ENCODE measurements around the gene BRPF1. TPM values are rescaled to one million over a fixed set of nuclear protein-coding genes. Genes with fewer than 3 reads are reported as not detected.

BRPF1 gene
- total RNA-seq, 1 experiment from 2014 or later, result 24.0 TPM

GRCh38 chr3:9742560-9742959, 11.0 kb downstream of the BRPF1 start:
- DNase-seq, result no peak
- Histone ChIP-seq H3K36me3 (replicated peaks; ENCODE audit: control insufficient read depth, insufficient read depth, low read length) (peaks cover 79% of the 10 kb centered on the region), H3K27me3 (ENCODE audit: control insufficient read depth, insufficient read depth, low read length) (no peaks in the 10 kb centered on the region), H3K4me3 (ENCODE audit: insufficient read depth, low read depth, low read length) (no peak overlapping the region)

GRCh38 chr3:9743548-9743947, 12.0 kb downstream of the BRPF1 start:
- no peak for DNase-seq
- Histone ChIP-seq H3K27me3 (ENCODE audit: control insufficient read depth, insufficient read depth, low read length) (no peaks in the 10 kb centered on the region), H3K4me3 (ENCODE audit: insufficient read depth, low read depth, low read length) (no peak overlapping the region), H3K36me3 (replicated peaks; ENCODE audit: control insufficient read depth, insufficient read depth, low read length) (peaks cover 75% of the 10 kb centered on the region)

GRCh38 chr3:9744162-9744561, 12.6 kb downstream of the BRPF1 start:
- DNase-seq, result no peak
- peaks cover 70% of the 10 kb centered on the region for H3K36me3 ChIP-seq (replicated peaks; ENCODE audit: control insufficient read depth, insufficient read depth, low read length)
- no peaks in the 10 kb centered on the region for H3K27me3 ChIP-seq (ENCODE audit: control insufficient read depth, insufficient read depth, low read length)
- no peak overlapping the region for H3K4me3 ChIP-seq (ENCODE audit: insufficient read depth, low read depth, low read length)

GRCh38 chr3:9745521-9745920, 14.0 kb downstream of the BRPF1 start:
- DNase-seq, result no peak
- peaks cover 57% of the 10 kb centered on the region for H3K36me3 ChIP-seq (replicated peaks; ENCODE audit: control insufficient read depth, insufficient read depth, low read length)
- H3K27me3 ChIP-seq (ENCODE audit: control insufficient read depth, insufficient read depth, low read length), result no peaks in the 10 kb centered on the region
- no peak overlapping the region for H3K4me3 ChIP-seq (ENCODE audit: insufficient read depth, low read depth, low read length)

- Histone ChIP-seq H3K4me3 (ENCODE audit: insufficient read depth, low read depth, low read length) (no peak overlapping the region), H3K27me3 (ENCODE audit: control insufficient read depth, insufficient read depth, low read length) (no peaks in the 10 kb centered on the region)
Observed at GRCh38 chr3:9746330-9746729, 14.8 kb downstream of the BRPF1 start.

GRCh38 chr3:9747267-9747666, 15.7 kb downstream of the BRPF1 start:
- Histone ChIP-seq H3K27me3 (ENCODE audit: control insufficient read depth, insufficient read depth, low read length) (no peaks in the 10 kb centered on the region), H3K4me3 (ENCODE audit: insufficient read depth, low read depth, low read length) (no peak overlapping the region), H3K36me3 (replicated peaks; ENCODE audit: control insufficient read depth, insufficient read depth, low read length) (peaks cover 50% of the 10 kb centered on the region)
- DNase-seq, result no peak

More at GRCh38 chr3:9746330-9746729, 14.8 kb downstream of the BRPF1 start:
- H3K36me3 ChIP-seq (replicated peaks; ENCODE audit: control insufficient read depth, insufficient read depth, low read length), result peaks cover 51% of the 10 kb centered on the region
- DNase-seq, result no peak

- Histone ChIP-seq H3K27me3 (ENCODE audit: control insufficient read depth, insufficient read depth, low read length) (no peaks in the 10 kb centered on the region), H3K4me3 (ENCODE audit: insufficient read depth, low read depth, low read length) (no peak overlapping the region), H3K36me3 (replicated peaks; ENCODE audit: control insufficient read depth, insufficient read depth, low read length) (peaks cover 46% of the 10 kb centered on the region)
- DNase-seq, result no peak
Observed at GRCh38 chr3:9748031-9748430, 16.5 kb downstream of the BRPF1 start.

- Histone ChIP-seq H3K27me3 (ENCODE audit: control insufficient read depth, insufficient read depth, low read length) (no peaks in the 10 kb centered on the region), H3K36me3 (replicated peaks; ENCODE audit: control insufficient read depth, insufficient read depth, low read length) (peaks cover 40% of the 10 kb centered on the region), H3K4me3 (ENCODE audit: insufficient read depth, low read depth, low read length) (peak overlapping the region; percentile 61)
- DNase-seq, result no peak
Observed at GRCh38 chr3:9749296-9749644, 17.7 kb downstream of the BRPF1 start.

- DNase-seq, result peak; percentile 99
- Histone ChIP-seq H3K36me3 (replicated peaks; ENCODE audit: control insufficient read depth, insufficient read depth, low read length) (peaks cover 36% of the 10 kb centered on the region), H3K4me3 (ENCODE audit: insufficient read depth, low read depth, low read length) (peak within 1 kb of the TSS; percentile 65), H3K27me3 (ENCODE audit: control insufficient read depth, insufficient read depth, low read length) (no peaks in the 10 kb centered on the region)
Observed at GRCh38 chr3:9749645-9750555, 18.4 kb downstream of the BRPF1 start, which contains the start of gene OGG1. Gene OGG1 (plus strand): TSS chr3:9749952. CDS start chr3:9750287, 335 bp downstream.

GRCh38 chr3:9750556-9751411, 19.2 kb downstream of the BRPF1 start:
- Histone ChIP-seq H3K27me3 (ENCODE audit: control insufficient read depth, insufficient read depth, low read length) (no peaks in the 10 kb centered on the region), H3K36me3 (replicated peaks; ENCODE audit: control insufficient read depth, insufficient read depth, low read length) (peaks cover 29% of the 10 kb centered on the region), H3K4me3 (ENCODE audit: insufficient read depth, low read depth, low read length) (peak overlapping the region; percentile 65)
- no peak for DNase-seq

GRCh38 chr3:9754678-9755077, 23.1 kb downstream of the BRPF1 start:
- no peaks in the 10 kb centered on the region for H3K27me3 ChIP-seq (ENCODE audit: control insufficient read depth, insufficient read depth, low read length)
- no peak overlapping the region for H3K4me3 ChIP-seq (ENCODE audit: insufficient read depth, low read depth, low read length)
- peaks cover 15% of the 10 kb centered on the region for H3K36me3 ChIP-seq (replicated peaks; ENCODE audit: control insufficient read depth, insufficient read depth, low read length)

GRCh38 chr3:9757427-9757826, 25.9 kb downstream of the BRPF1 start:
- H3K27me3 ChIP-seq (ENCODE audit: control insufficient read depth, insufficient read depth, low read length), result no peaks in the 10 kb centered on the region
- H3K36me3 ChIP-seq (replicated peaks; ENCODE audit: control insufficient read depth, insufficient read depth, low read length), result peaks cover 7% of the 10 kb centered on the region
- no peak for DNase-seq
- H3K4me3 ChIP-seq (ENCODE audit: insufficient read depth, low read depth, low read length), result no peak overlapping the region

More at GRCh38 chr3:9754678-9755077, 23.1 kb downstream of the BRPF1 start:
- DNase-seq, result no peak

GRCh38 chr3:9760779-9761505, 29.4 kb downstream of the BRPF1 start:
- H3K4me3 ChIP-seq (ENCODE audit: insufficient read depth, low read depth, low read length), result no peak overlapping the region
- H3K27me3 ChIP-seq (ENCODE audit: control insufficient read depth, insufficient read depth, low read length), result no peaks in the 10 kb centered on the region; the same call in 1 of the 2 replicates
- no peak for DNase-seq
- peaks cover 3% of the 10 kb centered on the region for H3K36me3 ChIP-seq (replicated peaks; ENCODE audit: control insufficient read depth, insufficient read depth, low read length)

- Histone ChIP-seq H3K4me3 (ENCODE audit: insufficient read depth, low read depth, low read length) (no peak overlapping the region), H3K36me3 (replicated peaks; ENCODE audit: control insufficient read depth, insufficient read depth, low read length) (peaks cover 2% of the 10 kb centered on the region), H3K27me3 (ENCODE audit: control insufficient read depth, insufficient read depth, low read length) (no peaks in the 10 kb centered on the region; the same call in 1 of the 2 replicates)
- no peak for DNase-seq
Observed at GRCh38 chr3:9761919-9762318, 30.4 kb downstream of the BRPF1 start.

All from H7 (cell line).